HL-60 (cell line): ENCODE data around the gene CALHM5.

Experiments used
- DNase-seq, 2 experiments: peaks; one replicate each; pipeline ENCODE4 v3.0.0-alpha.2; 2010 to 2020; ENCODE audit warnings: low read depth in 1 of 2, low spot score in 1 of 2
- H3K27ac ChIP-seq: fragments of 250-450 bp; sonication (Bioruptor Pico); replicated peaks from 2 replicates; pipeline ENCODE4 v1.5.1; 2020; ENCODE audit warnings: mild to moderate bottlenecking, moderate library complexity
- H3K27me3 ChIP-seq: fragments of 250-450 bp; sonication (Bioruptor Pico); 2 replicates; pipeline ENCODE4 v1.5.1; 2021; ENCODE audit warnings: mild to moderate bottlenecking, moderate library complexity; ENCODE audit not compliant: insufficient read depth, poor library complexity, severe bottlenecking
- H3K4me3 ChIP-seq: replicated peaks from 2 replicates; pipeline ENCODE4 v1.5.1; 2011; ENCODE audit warnings: mild to moderate bottlenecking, control low read depth, low read length; ENCODE audit not compliant: insufficient read depth
- CTCF ChIP-seq: IDR thresholded peaks from one replicate; pipeline ENCODE4 v1.5.1; 2011; ENCODE audit warnings: low read length, control low read depth, inconsistent platforms; ENCODE audit not compliant: insufficient read depth
- GABPA ChIP-seq: IDR thresholded peaks from 2 replicates; pipeline ENCODE4 v1.6.1; 2012; ENCODE audit warnings: low read depth
- POLR2AphosphoS5 ChIP-seq: IDR thresholded peaks from 2 replicates; pipeline ENCODE4 v1.6.1; 2012; ENCODE audit warnings: low read depth
- REST ChIP-seq: IDR thresholded peaks from 2 replicates; pipeline ENCODE4 v1.6.1; 2012; ENCODE audit warnings: low read depth; ENCODE audit not compliant: insufficient replicate concordance
- SPI1 ChIP-seq: IDR thresholded peaks from 2 replicates; pipeline ENCODE4 v1.6.1; 2012; ENCODE audit warnings: low read depth, mild to moderate bottlenecking, borderline replicate concordance

Gene CALHM5

DNA sequence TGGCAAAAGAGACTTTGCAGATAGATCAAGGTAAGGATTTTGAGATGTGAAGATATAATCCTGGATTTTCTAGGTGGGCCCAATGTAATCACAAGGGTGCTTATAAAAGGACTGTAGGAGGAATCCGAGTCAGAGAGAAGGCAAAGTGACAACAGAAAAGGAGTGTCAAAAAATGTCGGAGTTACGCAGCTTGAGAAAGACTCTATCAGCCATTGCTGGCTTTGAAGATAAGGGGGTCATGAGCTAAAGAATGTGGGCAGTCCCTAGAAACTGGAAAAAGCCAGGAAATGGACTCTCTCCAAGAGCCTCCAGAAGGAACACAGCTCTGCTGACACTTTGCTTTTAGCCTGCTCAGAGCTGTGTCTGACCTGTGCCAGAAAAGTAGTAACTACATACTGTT, 51.2 kb downstream of the CALHM5 start:
- Histone ChIP-seq H3K27ac (no peak overlapping the region), H3K4me3 (no peak overlapping the region), H3K27me3 (no peaks in the 10 kb centered on the region)
- DNase-seq: no peak
- TF ChIP-seq SPI1: no peak
- TF ChIP-seq POLR2AphosphoS5: no peak
- no peak for TF ChIP-seq GABPA
- no peak for TF ChIP-seq CTCF
- no peak for TF ChIP-seq REST

GRCh38 chr6:116563830-116564229, 52.4 kb downstream of the CALHM5 start:
- TF ChIP-seq GABPA: no peak
- TF ChIP-seq CTCF: no peak
- TF ChIP-seq POLR2AphosphoS5: no peak
- no peak for TF ChIP-seq SPI1
- no peak for TF ChIP-seq REST
- H3K27me3 ChIP-seq: no peaks in the 10 kb centered on the region
- DNase-seq: no peak
- H3K4me3 ChIP-seq: no peak overlapping the region
- no peak overlapping the region for H3K27ac ChIP-seq

- no peaks in the 10 kb centered on the region for H3K27me3 ChIP-seq
- DNase-seq: no peak
- TF ChIP-seq GABPA: no peak
- TF ChIP-seq POLR2AphosphoS5: no peak
- TF ChIP-seq CTCF: no peak
- no peak for TF ChIP-seq SPI1
- TF ChIP-seq REST: no peak
- no peak overlapping the region for H3K27ac ChIP-seq
- H3K4me3 ChIP-seq: no peak overlapping the region
These were observed 52.9 kb downstream of the CALHM5 start for GRCh38 chr6:116564311-116564710.
